ENCODE measurements around the gene NAT8L. TPM values are rescaled to one million over a fixed set of nuclear protein-coding genes. Genes with fewer than 3 reads are reported as not detected.

Gene NAT8L
- total RNA-seq, 6 experiments from 2014 or later: 0.05 to 0.14 (median 0.11) TPM; not detected in 1

- H3K9me3 Mint-ChIP-seq: no peaks in the 10 kb centered on the region
- H3K4me3 Mint-ChIP-seq: no peak overlapping the region
- no peaks in the 10 kb centered on the region for H3K36me3 Mint-ChIP-seq (ENCODE audit: low read depth)
- peaks cover 2% of the 10 kb centered on the region; the same call in 1 of the 2 replicates for H3K27me3 Mint-ChIP-seq (ENCODE audit: insufficient read depth)
- no peaks in the 10 kb centered on the region for H3K4me1 Mint-ChIP-seq (ENCODE audit: low read depth)
- no peak for TF ChIP-seq CTCF (IDR thresholded peaks at IDR 0.05)
- DNase-seq: no peak
- no peak overlapping the region for H3K27ac Mint-ChIP-seq
These were observed 25.2 kb downstream of the NAT8L start for GRCh38 chr4:2084316-2084715.

GRCh38 chr4:2085496-2085901, 26.4 kb downstream of the NAT8L start:
- Mint-ChIP-seq H3K9me3 (no peaks in the 10 kb centered on the region), H3K4me1 (ENCODE audit: low read depth) (no peaks in the 10 kb centered on the region), H3K27me3 (ENCODE audit: insufficient read depth) (peaks cover 2% of the 10 kb centered on the region; the same call in 1 of the 2 replicates), H3K27ac (no peak overlapping the region), H3K36me3 (ENCODE audit: low read depth) (no peaks in the 10 kb centered on the region), H3K4me3 (no peak overlapping the region)
- no peak for TF ChIP-seq CTCF (IDR thresholded peaks at IDR 0.05)
- DNase-seq: no peak

- no peaks in the 10 kb centered on the region for H3K4me1 Mint-ChIP-seq (ENCODE audit: low read depth)
- no peak overlapping the region for H3K27ac Mint-ChIP-seq
- DNase-seq: peak; percentile 25
- no peaks in the 10 kb centered on the region for H3K9me3 Mint-ChIP-seq
- no peak overlapping the region for H3K4me3 Mint-ChIP-seq
- peak; percentile 59 for TF ChIP-seq CTCF (IDR thresholded peaks at IDR 0.05)
- H3K27me3 Mint-ChIP-seq (ENCODE audit: insufficient read depth): peaks cover 2% of the 10 kb centered on the region; the same call in 1 of the 2 replicates
- no peaks in the 10 kb centered on the region for H3K36me3 Mint-ChIP-seq (ENCODE audit: low read depth)
These were observed 28.0 kb downstream of the NAT8L start for GRCh38 chr4:2087170-2087569.

GRCh38 chr4:2089222-2089621, 30.1 kb downstream of the NAT8L start:
- no peak for TF ChIP-seq CTCF (IDR thresholded peaks at IDR 0.05)
- Mint-ChIP-seq H3K36me3 (ENCODE audit: low read depth) (no peaks in the 10 kb centered on the region), H3K4me3 (no peak overlapping the region), H3K4me1 (ENCODE audit: low read depth) (no peaks in the 10 kb centered on the region), H3K27ac (no peak overlapping the region), H3K9me3 (no peaks in the 10 kb centered on the region), H3K27me3 (ENCODE audit: insufficient read depth) (peaks cover 3% of the 10 kb centered on the region; the same call in 1 of the 2 replicates)
- DNase-seq: no peak

GRCh38 chr4:2090642-2091041, 31.5 kb downstream of the NAT8L start:
- H3K27me3 Mint-ChIP-seq (ENCODE audit: insufficient read depth): peaks cover 3% of the 10 kb centered on the region; the same call in 1 of the 2 replicates
- no peak overlapping the region for H3K27ac Mint-ChIP-seq
- H3K9me3 Mint-ChIP-seq: no peaks in the 10 kb centered on the region
- DNase-seq: no peak
- no peak for TF ChIP-seq CTCF (IDR thresholded peaks at IDR 0.05)
- no peak overlapping the region for H3K4me3 Mint-ChIP-seq
- no peaks in the 10 kb centered on the region; the same call in 1 of the 2 replicates for H3K36me3 Mint-ChIP-seq (ENCODE audit: low read depth)
- peaks cover 3% of the 10 kb centered on the region for H3K4me1 Mint-ChIP-seq (ENCODE audit: low read depth)

All from HFFc6 (cell line).